HG03378 (cell line): Measurements from ENCODE around the gene HCFC1.

Source experiments
- ATAC-seq: cut with Tn5 transposase; IDR thresholded peaks from one replicate; pipeline ENCODE4 v1.9.1; 2021; ENCODE audit warnings: mild to moderate bottlenecking, moderate library complexity; ENCODE audit not compliant: unreplicated experiment

HCFC1 gene

DNA sequence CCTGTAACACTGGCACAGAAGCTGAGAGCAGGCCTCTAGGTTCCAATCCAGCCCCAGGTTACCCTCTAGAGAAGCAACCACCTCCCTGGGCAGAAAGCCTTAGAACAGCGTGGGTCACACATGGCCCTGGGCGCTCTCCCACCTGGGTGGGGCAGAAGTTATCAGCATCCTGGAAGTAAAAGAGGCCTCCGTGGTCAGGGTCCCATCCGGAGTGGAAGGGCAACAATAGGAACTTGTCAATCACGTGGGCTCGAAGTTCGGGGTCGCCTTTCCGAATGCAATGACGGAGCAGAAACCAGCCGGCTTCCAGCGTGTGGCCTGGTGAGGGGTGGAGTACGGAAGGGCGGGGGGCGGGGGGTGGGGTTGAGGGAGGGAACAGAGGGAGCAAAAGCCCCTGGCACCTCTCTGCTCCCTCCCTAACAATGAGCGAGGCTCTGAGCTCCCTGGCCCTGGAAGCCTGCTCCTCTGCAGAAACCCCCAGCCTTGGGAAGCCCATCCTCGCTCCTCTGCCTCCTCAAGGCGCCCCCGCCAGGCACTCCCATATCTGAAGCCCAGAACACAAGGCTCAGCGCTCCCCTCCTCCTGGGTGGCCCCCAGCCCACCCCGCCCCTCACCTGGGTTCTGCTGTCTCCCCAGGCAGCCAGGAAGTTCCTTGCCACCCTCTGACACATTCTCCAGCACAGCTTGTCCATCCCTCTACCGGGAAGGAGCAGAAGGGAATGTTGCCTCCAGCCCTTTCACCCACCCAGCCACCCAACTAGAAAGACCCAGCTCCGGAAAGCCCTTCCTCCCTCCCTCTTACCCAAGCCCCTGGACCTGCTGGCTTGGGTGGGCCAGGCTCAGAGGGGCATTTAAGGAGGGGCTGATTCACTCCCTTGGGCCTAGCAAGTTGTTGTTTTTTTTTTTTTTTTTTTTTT, 30.0 kb downstream of the HCFC1 start:
- ATAC-seq, result no peak

DNA sequence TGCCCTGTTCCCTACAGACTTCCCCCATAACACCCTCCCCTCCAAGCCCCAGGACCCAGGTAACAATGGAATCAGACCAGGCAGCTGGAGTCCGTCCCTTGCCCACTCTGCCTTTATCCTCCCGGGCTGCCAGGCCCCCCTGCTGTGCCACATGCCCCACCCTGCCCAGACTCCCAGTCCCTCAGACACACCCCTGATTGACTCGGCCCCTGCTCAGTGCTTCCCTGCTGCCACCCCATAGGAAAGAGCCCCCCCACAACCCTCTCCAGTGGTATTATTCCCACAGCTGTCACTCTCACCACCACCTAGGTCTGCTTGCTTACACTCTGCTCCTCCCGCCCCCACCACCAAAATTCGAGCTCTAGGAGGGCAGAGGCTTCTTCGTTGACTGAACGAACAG, 32.0 kb downstream of the HCFC1 start:
- ATAC-seq, result no peak

- no peak for ATAC-seq
Observed at GRCh38 chrX:153938226-153938786, 33.3 kb downstream of the HCFC1 start.

- ATAC-seq, result no peak
Observed at GRCh38 chrX:153937056-153937455, 34.6 kb downstream of the HCFC1 start.

DNA sequence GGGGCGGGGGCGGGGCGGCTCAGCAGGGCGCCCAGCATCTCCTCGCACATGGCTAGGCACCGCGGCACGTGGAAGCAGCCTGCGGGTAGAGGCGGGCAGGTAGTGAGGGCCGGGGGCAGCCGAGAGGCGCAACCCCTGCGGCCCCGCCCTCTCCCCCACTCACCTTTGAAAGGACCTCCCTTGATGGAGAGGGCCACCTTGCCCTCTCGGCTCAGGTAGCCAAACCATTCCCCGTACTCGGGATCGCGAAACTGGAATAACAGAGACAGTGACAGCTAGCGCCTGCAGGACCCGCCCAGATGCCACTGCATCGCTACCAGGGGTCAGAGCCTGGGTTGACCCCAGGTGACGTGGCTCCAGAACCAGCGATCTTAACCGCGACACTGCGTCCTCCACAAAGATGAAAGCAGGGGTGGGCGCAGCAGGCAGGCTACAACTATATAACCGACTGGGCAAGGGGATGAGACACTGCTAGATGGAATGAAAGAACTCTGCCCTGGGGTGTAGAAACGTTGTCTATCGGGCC, 36.2 kb downstream of the HCFC1 start:
- no peak for ATAC-seq

DNA sequence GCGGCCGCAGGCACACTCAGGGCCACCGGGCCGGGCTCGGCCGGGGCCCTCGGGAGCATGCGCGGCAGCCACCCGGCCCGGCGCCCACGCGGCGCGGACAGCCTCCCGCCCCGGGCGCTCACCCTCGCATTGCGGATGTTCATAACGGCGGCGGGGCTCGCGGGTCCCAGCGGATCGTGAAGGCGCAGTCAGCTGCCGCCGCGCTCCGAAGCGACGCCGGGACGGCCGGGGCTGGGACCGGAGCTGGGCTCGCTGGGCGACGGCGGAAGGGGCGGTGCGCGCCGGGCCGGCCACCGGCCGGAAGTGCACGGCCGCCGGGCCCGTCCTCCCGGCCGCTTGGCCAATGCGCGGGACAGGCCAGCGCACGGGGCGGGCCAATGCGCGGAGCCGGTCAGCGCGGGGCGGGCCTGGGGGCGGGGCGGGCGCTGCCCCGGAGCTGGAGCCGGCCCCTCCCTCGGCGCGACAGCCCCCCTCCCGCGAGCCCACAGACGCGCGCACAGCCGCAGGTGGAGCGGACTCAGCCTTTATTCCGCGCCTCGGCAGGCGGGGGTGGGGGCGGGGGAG, 36.8 kb downstream of the HCFC1 start, which contains the start of gene NAA10:
Gene NAA10, minus strand, starts transcription at position 276 of the 564 bp plus-strand sequence. Its CDS starts 133 bp downstream, at position 143.
- no peak for ATAC-seq

DNA sequence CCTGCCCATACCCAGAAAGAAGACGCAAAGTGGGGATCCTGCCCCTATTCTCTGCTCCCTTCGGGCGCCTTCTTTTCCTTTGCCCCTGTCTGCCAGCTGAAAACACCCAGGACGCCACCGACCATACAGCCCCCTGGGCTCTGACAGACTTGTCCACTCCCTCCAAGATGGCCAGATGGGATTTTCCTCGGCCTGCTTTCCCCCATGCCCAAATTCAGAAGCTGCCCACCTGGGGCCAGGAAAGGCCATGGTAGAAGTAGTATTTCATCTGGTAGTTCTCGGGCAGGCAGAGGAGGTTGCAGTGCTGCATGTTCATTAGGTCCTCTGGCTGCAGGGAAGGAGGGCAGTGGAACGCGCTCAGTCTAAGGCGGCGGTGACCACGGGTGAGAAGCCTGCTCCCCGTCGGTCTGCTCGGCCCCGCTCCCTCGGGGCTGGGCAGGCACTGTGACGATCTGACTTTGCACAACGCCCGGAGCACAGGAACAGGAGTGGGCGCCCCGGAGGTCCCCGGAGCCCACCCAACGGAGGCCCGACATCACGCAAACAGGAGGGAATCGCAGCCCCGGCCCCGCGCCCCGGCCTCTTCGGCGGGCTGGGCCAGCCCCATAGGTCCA, 37.4 kb downstream of the HCFC1 start:
- ATAC-seq, result no peak

- no peak for ATAC-seq
Observed at GRCh38 chrX:153933748-153934147, 37.9 kb downstream of the HCFC1 start.

GRCh38 chrX:153932220-153932915, 39.2 kb downstream of the HCFC1 start:
- ATAC-seq, result no peak

DNA sequence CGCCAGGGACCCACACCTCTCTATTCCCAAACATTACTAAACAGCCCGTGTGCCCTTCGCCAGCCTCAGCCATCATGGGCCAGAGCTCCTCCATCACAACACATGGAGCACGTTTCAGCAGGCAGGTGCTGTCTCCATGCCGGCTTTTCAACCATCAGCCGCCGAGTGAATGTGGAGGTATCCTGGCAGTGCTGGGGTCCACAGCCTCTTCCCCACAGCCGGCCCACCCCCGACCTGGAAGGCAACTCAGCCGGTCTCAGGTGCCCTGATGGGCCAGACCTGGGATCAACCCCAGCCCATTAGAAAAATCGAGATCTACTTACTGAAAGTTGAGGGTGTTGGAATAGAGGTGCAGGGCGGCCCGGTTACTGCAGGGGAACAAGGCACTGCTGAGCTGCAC, 39.9 kb downstream of the HCFC1 start:
- no peak for ATAC-seq

DNA sequence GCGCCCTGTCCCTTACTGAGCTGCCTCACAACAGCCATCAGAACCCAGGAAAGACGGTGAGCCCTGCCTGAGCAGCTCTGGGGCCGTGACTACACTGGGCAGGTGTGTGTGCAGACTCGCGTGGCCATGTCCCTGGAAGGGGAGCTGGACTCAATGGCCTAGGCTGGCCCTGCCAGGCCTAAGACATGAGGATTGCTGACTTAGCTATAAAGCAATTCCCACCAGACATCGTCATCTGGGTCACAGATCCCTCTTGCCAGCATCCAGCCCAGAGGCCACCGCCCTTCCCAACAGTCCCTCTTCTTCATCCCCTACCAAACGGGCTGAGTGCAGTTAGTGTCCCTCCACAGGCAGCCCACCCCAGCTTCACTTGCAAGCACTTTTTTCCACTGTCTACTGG, 40.5 kb downstream of the HCFC1 start:
- no peak for ATAC-seq

- ATAC-seq, result no peak
Observed at GRCh38 chrX:153930011-153930910, 41.4 kb downstream of the HCFC1 start.

DNA sequence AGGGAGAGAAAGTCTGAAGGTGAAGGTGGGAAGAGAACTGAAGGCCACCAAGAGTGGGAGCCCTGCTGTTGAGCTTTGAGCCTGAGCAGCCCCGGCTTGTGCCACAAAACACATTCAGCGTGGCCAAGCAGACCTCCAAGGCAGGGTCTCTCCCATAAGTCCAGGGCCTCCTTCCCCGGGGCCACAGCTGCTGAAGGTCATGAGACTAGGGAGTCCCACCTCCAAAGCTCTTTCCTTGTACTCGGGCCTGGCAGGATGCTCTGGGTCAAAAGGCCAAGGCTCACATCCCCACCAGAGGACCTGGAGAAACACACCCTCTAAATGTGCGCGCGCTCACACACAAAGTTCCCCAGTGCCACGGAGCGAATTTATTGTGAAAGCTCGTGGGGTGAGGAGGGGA, 42.0 kb downstream of the HCFC1 start:
- ATAC-seq, result no peak

DNA sequence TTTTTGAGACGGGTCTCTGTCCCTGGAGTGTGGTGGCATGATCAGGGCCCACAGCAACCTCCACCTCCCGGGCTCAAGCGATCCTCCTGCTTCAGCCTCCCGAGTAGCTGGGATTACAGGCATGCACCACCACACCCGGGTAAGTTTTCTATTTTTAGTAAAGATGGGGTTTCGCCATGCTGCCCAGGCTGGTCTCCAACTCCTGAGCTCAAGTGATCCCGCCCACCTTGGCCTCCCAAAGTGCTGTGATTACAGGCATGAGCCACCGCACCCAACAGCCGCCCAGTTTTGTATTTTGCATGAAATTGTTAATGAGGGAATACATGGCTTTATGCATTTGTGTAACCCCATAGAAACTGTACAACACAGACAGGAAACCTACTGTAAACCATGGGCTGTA, 42.8 kb downstream of the HCFC1 start:
- ATAC-seq, result no peak

GRCh38 chrX:153927922-153928760, 43.5 kb downstream of the HCFC1 start:
- peak; percentile 79 for ATAC-seq

- no peak for ATAC-seq
Observed at GRCh38 chrX:153927672-153927921, 44.0 kb downstream of the HCFC1 start.

DNA sequence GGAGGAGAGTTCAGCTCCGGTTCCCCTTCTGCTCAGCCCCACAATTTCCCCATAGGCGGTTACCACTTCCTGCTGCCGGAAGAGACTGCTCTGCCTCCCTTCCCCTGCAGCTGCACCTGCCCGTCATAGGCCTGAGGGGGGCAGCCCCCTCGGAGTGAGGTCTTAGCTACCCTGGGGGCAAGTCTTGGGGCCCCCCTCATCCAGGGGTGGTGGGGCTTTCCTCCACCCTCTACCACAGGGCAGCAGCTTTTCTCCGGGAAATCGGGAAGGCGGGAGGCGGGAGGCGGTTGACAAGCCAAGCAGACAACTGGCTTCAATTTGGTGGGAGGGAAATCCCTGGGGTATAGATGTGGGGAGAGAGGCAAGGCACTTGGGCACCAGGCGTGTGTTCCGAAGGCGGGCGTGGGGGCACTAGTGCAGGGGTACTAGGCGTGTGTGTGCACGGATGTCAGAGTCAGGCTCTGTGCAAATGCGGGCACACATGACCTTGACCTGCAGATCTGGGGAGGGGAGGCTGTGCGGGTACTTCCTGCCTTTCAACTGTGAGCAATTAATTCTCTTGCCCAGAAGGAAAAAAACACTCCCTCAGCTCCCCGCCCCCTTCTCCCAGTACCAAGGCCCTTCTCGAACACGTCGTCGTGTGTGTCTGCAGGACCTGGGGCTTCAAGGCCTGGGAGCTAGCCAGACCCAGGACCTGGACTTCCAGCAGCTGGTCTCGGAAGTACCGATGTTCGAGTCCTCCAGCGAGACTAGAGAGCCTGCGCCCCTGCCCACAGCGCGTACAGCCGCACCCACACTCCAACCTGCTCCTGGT, 44.6 kb downstream of the HCFC1 start:
- ATAC-seq, result peak; percentile 42

DNA sequence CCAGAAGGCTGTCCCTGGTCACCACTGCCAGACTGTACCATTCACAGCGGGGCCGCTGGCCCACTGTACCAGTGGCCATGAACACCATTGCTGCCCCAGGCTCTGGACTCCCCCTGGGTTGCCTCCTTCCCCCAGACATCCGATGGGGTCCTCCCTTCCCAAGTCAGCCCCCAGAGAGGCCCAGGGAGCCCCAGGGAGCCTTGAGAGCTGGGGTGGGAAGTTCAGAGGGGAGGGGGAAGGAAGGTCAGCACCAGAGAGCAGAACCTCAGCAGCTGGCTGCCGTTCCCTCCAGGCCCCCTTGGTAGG, 45.1 kb downstream of the HCFC1 start:
- ATAC-seq, result peak; percentile 0
